ENCODE measurements around the gene FIBIN. TPM values are rescaled to one million over a fixed set of nuclear protein-coding genes. Genes with fewer than 3 reads are reported as not detected.

The FIBIN gene
- 1.8 TPM in 2 replicates for total RNA-seq
- 2.2 and 2.9 TPM in 2 replicates for polyA plus RNA-seq

DNA sequence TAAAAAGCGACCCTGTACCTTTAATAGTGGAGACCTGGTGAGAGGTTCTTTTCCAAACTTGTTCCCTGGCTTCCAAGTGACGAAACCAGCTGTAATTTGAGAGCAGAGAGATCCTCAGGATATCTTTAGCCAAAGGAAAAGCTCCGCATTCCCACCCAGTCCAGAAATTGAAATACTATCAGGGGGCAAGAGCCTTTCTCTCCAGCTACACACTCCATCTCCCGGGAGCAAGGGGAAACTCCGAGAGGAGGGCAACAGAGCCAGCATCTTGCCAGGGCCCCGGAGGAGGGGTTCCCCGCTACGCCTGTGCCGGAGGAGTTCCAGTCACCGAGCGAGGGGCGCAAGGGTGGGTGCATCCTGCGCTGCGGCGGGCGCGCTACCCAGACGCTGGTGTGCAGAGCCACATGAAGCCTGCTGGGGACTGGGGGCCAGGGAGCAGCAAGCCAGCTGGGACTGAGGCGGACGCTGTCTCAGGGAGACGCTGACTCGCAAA lies at the start of gene FIBIN:
Gene FIBIN, plus strand, starts transcription at position 148 of the 493 bp plus-strand sequence. CDS start 415 bp downstream, outside the sequence.
- peak; percentile 74 to 84 for DNase-seq (ENCODE audit: low read depth in 1 of 2, low spot score in 1 of 2)
- peak within 1 kb of the TSS; percentile 30 for H3K4me3 ChIP-seq
- H3K27me3 ChIP-seq: no peaks in the 10 kb centered on the region
- H3K4me1 ChIP-seq (ENCODE audit: low read depth): no peaks in the 10 kb centered on the region
- TF ChIP-seq, protein P1, sequence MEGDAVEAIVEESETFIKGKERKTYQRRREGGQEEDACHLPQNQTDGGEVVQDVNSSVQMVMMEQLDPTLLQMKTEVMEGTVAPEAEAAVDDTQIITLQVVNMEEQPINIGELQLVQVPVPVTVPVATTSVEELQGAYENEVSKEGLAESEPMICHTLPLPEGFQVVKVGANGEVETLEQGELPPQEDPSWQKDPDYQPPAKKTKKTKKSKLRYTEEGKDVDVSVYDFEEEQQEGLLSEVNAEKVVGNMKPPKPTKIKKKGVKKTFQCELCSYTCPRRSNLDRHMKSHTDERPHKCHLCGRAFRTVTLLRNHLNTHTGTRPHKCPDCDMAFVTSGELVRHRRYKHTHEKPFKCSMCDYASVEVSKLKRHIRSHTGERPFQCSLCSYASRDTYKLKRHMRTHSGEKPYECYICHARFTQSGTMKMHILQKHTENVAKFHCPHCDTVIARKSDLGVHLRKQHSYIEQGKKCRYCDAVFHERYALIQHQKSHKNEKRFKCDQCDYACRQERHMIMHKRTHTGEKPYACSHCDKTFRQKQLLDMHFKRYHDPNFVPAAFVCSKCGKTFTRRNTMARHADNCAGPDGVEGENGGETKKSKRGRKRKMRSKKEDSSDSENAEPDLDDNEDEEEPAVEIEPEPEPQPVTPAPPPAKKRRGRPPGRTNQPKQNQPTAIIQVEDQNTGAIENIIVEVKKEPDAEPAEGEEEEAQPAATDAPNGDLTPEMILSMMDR (IDR thresholded peaks at IDR 0.05; ENCODE audit: low read depth, low read length): no peak
- peak within 1 kb of the TSS; percentile 3 for H3K27ac ChIP-seq
- H3K9me3 ChIP-seq (ENCODE audit: low read depth): no peaks in the 10 kb centered on the region
- H3K36me3 ChIP-seq: no peaks in the 10 kb centered on the region

DNA sequence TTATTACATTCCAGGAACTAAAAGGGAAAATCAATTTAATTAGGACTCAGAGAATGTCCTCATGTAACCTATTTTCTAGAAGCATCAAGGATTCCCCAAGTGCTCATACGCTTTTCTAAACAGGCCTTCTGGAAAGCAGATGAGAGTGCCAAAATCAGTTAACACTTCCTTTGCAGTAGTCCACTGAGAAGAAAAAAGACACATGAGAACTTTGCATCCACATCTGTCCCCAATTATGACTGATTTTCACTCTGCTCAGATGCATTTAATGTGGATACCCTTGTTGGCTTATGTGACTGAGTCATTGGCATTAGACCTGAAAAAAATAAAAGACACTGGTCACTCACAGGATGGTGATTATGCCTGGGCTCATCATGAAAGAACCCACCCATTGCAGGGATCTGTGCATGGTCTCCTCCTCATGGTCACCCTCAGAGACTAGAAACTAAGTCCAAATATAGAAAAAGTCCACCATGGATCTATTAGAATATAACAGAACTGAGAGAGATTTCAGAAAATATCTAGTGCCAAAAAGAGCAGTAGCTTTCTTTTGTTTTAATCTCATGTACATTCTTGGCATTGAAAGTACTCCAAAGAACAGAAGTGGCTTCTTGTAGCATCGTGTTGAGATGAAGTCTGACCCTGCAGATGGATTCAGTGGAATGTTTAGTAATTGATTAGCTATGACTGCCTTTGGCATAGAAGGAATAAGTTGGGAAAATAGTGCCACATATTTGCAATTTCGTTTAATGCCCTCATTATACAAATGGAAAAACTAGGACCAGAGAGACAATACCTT lies 48.8 kb upstream of the FIBIN start:
- Histone ChIP-seq H3K27ac (no peak overlapping the region), H3K4me1 (ENCODE audit: low read depth) (no peaks in the 10 kb centered on the region), H3K27me3 (no peaks in the 10 kb centered on the region), H3K9me3 (ENCODE audit: low read depth) (no peaks in the 10 kb centered on the region), H3K36me3 (no peaks in the 10 kb centered on the region), H3K4me3 (no peak overlapping the region)
- TF ChIP-seq, protein P1 (IDR thresholded peaks at IDR 0.05; ENCODE audit: low read depth, low read length): no peak
- DNase-seq (ENCODE audit: low read depth in 1 of 2, low spot score in 1 of 2): peak in 1 of 2 donors; percentile 47

DNA sequence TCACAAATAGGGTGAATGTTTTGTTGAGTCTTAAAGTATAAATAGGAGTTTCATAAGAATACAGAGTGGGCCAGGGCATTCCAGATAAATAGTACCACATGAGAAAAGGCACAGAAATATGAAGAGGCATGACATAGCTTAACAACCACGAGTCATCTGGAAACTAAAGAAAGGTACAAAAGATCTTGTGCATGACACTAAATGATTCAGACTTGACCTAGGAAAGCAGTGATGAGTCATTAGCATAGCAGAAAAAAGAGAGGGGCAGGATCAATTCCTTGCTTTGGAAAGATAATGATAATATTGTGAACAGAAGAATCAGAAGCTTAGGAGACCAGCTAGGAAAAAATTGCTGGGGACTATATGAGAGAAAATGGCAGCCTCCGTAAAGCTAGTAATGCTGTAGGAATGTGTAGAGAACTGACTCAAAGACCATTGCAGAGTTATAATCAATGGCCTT lies 47.6 kb upstream of the FIBIN start:
- Histone ChIP-seq H3K36me3 (no peaks in the 10 kb centered on the region), H3K4me1 (ENCODE audit: low read depth) (no peaks in the 10 kb centered on the region), H3K4me3 (no peak overlapping the region), H3K27me3 (no peaks in the 10 kb centered on the region), H3K27ac (no peak overlapping the region), H3K9me3 (ENCODE audit: low read depth) (no peaks in the 10 kb centered on the region)
- no peak for DNase-seq (ENCODE audit: low read depth in 1 of 2, low spot score in 1 of 2)
- TF ChIP-seq, protein P1 (IDR thresholded peaks at IDR 0.05; ENCODE audit: low read depth, low read length): no peak

DNA sequence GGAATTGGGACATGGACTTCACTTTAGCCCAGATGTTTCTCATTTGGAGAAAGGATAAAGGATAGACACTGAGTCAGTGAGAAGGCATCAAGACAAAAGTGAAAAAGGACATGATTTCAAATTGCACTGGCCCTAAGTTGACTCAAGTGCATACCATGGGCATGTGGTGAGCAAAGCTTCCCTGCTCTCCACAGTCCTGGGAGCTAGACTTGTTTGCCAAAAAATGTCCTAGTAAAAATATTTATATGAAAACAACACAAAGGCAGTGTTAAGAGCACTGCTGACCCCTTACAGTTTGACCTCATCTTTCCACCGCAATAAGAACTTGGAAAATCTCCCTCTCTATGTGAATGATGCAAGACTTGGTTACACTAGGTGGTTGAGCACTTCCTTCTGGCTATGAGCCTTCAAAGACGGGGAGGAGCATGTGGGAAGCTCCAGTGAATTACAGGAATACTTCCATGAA lies 46.5 kb upstream of the FIBIN start:
- Histone ChIP-seq H3K27ac (no peak overlapping the region), H3K9me3 (ENCODE audit: low read depth) (no peaks in the 10 kb centered on the region), H3K4me1 (ENCODE audit: low read depth) (no peaks in the 10 kb centered on the region), H3K4me3 (no peak overlapping the region), H3K27me3 (no peaks in the 10 kb centered on the region), H3K36me3 (no peaks in the 10 kb centered on the region)
- TF ChIP-seq, protein P1 (IDR thresholded peaks at IDR 0.05; ENCODE audit: low read depth, low read length): no peak
- peak in 1 of 2 donors; percentile 99 for DNase-seq (ENCODE audit: low read depth in 1 of 2, low spot score in 1 of 2)

DNA sequence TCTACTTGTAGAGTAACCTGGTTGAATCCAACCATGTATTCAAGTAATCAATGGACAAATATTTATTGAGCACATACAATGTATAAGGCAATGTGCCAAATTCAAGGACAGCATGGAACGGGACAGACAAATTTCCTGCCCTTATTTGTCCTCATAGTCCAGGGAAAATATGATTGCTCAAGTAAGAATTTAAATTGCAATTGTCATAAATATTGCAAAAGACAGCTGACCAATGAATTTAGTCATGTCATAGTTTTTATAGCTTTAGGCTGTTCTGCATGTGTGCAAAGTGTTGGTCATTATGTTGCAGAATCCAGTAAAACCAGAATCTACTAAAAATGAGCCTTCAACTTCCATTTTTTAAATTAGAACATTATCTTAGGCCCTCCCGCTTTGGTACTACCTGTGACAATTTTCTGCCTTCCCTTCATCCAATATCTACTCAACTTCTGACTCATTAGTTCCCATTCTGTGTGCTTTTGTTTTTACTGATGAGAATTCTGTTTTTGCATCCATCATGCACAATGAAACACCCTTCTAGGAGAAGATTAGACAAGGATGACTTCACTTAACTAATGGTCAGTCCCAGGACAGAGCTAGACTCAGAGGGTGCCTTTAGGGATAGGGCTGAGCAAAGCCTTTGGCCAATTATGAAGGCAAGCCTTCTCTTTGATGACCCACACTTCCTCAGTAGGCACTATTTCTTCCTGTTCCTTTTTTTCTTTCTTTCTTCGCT lies 45.8 kb upstream of the FIBIN start:
- peak in 1 of 2 donors; percentile 45 for DNase-seq (ENCODE audit: low read depth in 1 of 2, low spot score in 1 of 2)
- Histone ChIP-seq H3K36me3 (no peaks in the 10 kb centered on the region), H3K4me3 (no peak overlapping the region), H3K27me3 (no peaks in the 10 kb centered on the region), H3K4me1 (ENCODE audit: low read depth) (no peaks in the 10 kb centered on the region), H3K27ac (no peak overlapping the region), H3K9me3 (ENCODE audit: low read depth) (no peaks in the 10 kb centered on the region)
- TF ChIP-seq, protein P1 (IDR thresholded peaks at IDR 0.05; ENCODE audit: low read depth, low read length): no peak

Measured in cardiac muscle cell (in vitro differentiated cells and primary cell).